Mucosa of descending colon (tissue), 3 donors: ENCODE measurements around the gene PSMD2. TPM values are rescaled to one million over a fixed set of nuclear protein-coding genes. Genes with fewer than 3 reads are reported as not detected.
A peak's percentile ranks its signal among the peaks of the same experiment; 100 is the strongest.

Experiments used
- ATAC-seq: fragments of 200-7000 bp; cut with Tn5 transposase; one replicate; pipeline ENCODE4 v1.9.1; 2020; ENCODE audit warnings: mild to moderate bottlenecking, moderate library complexity
- DNase-seq, 3 donors: peaks; one replicate each; pipeline ENCODE4 v3.0.0-alpha.2; 2020
- H3K36me3 ChIP-seq: fragments of 200-600 bp; one replicate; pipeline ENCODE4 v1.8.0; 2021; ENCODE audit warnings: low read depth, mild to moderate bottlenecking
- H3K4me1 ChIP-seq: fragments of 200-600 bp; one replicate; pipeline ENCODE4 v1.8.0; 2021; ENCODE audit warnings: low read depth, mild to moderate bottlenecking
- H3K4me3 ChIP-seq: fragments of 200-600 bp; one replicate; pipeline ENCODE4 v1.8.0; 2021; ENCODE audit warnings: mild to moderate bottlenecking
- H3K9me3 ChIP-seq: fragments of 200-600 bp; one replicate; pipeline ENCODE4 v1.8.0; 2021; ENCODE audit warnings: mild to moderate bottlenecking
- CTCF ChIP-seq: fragments of 200-600 bp; IDR thresholded peaks from one replicate; pipeline ENCODE4 v1.8.0; 2022; ENCODE audit warnings: antibody characterized with exemption, mild to moderate bottlenecking
- intact Hi-C, 2 donors: fragments of 100-400 bp; cut with DNase I in 1 of 2; cut with micrococcal nuclease in 1 of 2; formaldehyde crosslinking; loops; one replicate each; pipeline versions ENCODE4 v1.11.0 to v1.11.1; 2022; cut with DNase I, micrococcal nuclease
- total RNA-seq, 3 donors: library from RNA; stranded (reverse); fragmentation: NEBNext Ultra II Directional in 2 of 3; extraction: Animal tissue kit (Norgen Biotek cat#: 25700) in 2 of 3; gene quantifications; one replicate each; pipeline versions ENCODE4 v1.2.1 to v1.2.4, GENCODE V29; 2021 to 2023
- donor health status: DM: no; HTN: no; CAD: no; lungs with moderate emphysema.
- donor health status: DM: no; HTN: no; CAD: no.
- donor health status: DM: no; HTN: yes; CAD: no.

Gene PSMD2
- total RNA-seq, 3 donors from 2014 or later: 160 to 223 (median 176) TPM

GRCh38 chr3:184344579-184345316, 45.7 kb downstream of the PSMD2 start:
- ATAC-seq (no peak), DNase-seq (peak in 1 of 3 donors; percentile 33)
- intact Hi-C loops: no loop called here
- Histone ChIP-seq H3K36me3 (no peaks in the 10 kb centered on the region), H3K9me3 (no peaks in the 10 kb centered on the region), H3K4me1 (peaks cover 11% of the 10 kb centered on the region), H3K4me3 (no peak overlapping the region)
- no peak for TF ChIP-seq CTCF

- Histone ChIP-seq H3K4me1 (peaks cover 11% of the 10 kb centered on the region), H3K9me3 (no peaks in the 10 kb centered on the region), H3K4me3 (no peak overlapping the region), H3K36me3 (no peaks in the 10 kb centered on the region)
- intact Hi-C loops: no loop called here
- ATAC-seq: peak; percentile 95
- peak; percentile 83 to 91 (median 89) for DNase-seq
- TF ChIP-seq CTCF: peak; percentile 44
Observed at GRCh38 chr3:184345317-184346144, 46.5 kb downstream of the PSMD2 start.

- Histone ChIP-seq H3K4me3 (no peak overlapping the region), H3K9me3 (no peaks in the 10 kb centered on the region), H3K36me3 (no peaks in the 10 kb centered on the region), H3K4me1 (peaks cover 18% of the 10 kb centered on the region)
- no peak for TF ChIP-seq CTCF
- DNase-seq: no peak
- intact Hi-C loops: no loop called here
- ATAC-seq: no peak
Observed at GRCh38 chr3:184346480-184347190, 47.6 kb downstream of the PSMD2 start.

- no peaks in the 10 kb centered on the region for H3K9me3 ChIP-seq
- intact Hi-C loops: no loop called here
- H3K36me3 ChIP-seq: no peaks in the 10 kb centered on the region
- no peak for ATAC-seq
- peaks cover 24% of the 10 kb centered on the region for H3K4me1 ChIP-seq
- H3K4me3 ChIP-seq: no peak overlapping the region
- peak in 1 of 3 donors; percentile 14 for DNase-seq
- TF ChIP-seq CTCF: no peak
Observed at GRCh38 chr3:184347321-184348056, 48.4 kb downstream of the PSMD2 start.

- TF ChIP-seq CTCF: no peak
- no peaks in the 10 kb centered on the region for H3K36me3 ChIP-seq
- no peak overlapping the region for H3K4me3 ChIP-seq
- ATAC-seq (no peak), DNase-seq (peak in 1 of 3 donors; percentile 12)
- intact Hi-C loops: no loop called here
- peaks cover 29% of the 10 kb centered on the region for H3K4me1 ChIP-seq
- no peaks in the 10 kb centered on the region for H3K9me3 ChIP-seq
Observed at GRCh38 chr3:184348057-184348382, 49.0 kb downstream of the PSMD2 start.
